K562 (cell line): ENCODE data around the gene KIAA1614. TPM values are rescaled to one million over a fixed set of nuclear protein-coding genes. Genes with fewer than 3 reads are reported as not detected.

Source experiments
- ASH1L ChIP-seq: fragments of 450-650 bp; IDR thresholded peaks from 2 replicates; pipeline ENCODE4 v1.6.1; 2018; ENCODE audit warnings: borderline replicate concordance, mild to moderate bottlenecking, low read depth; ENCODE audit not compliant: partially characterized antibody
- CCNT2 ChIP-seq: IDR thresholded peaks from 2 replicates; pipeline ENCODE4 v1.6.1; 2011; ENCODE audit warnings: borderline replicate concordance, low read depth, mild to moderate bottlenecking, moderate library complexity, mixed read lengths, low read length; ENCODE audit not compliant: insufficient read length; ENCODE audit errors: extremely low read depth
- CHAMP1 ChIP-seq: fragments of 450-650 bp; IDR thresholded peaks from 2 replicates; pipeline ENCODE4 v1.6.1; 2016; ENCODE audit warnings: mild to moderate bottlenecking
- ELF1 ChIP-seq: fragments of 200-800 bp; sonication (Bioruptor generic); IDR thresholded peaks from 2 replicates; pipeline ENCODE4 v1.6.1; 2016; ENCODE audit warnings: missing genetic modification characterization, missing compliant biosample characterization
- ESRRA ChIP-seq: fragments of 450-650 bp; IDR thresholded peaks from 2 replicates; pipeline ENCODE4 v1.6.1; 2014; ENCODE audit warnings: low read depth, mild to moderate bottlenecking, moderate library complexity, borderline replicate concordance
- FOXJ2 ChIP-seq: fragments of 200-800 bp; sonication (Bioruptor generic); IDR thresholded peaks from 2 replicates; pipeline ENCODE4 v1.6.1; 2016; ENCODE audit warnings: missing genetic modification characterization, missing compliant biosample characterization
- GABPB1 ChIP-seq: sonication (generic); formaldehyde crosslinking; IDR thresholded peaks from 2 replicates; pipeline ENCODE4 v1.8.0; 2022; ENCODE audit warnings: mild to moderate bottlenecking, missing genetic modification reagents
- GTF2A2 ChIP-seq: IDR thresholded peaks from 2 replicates; pipeline ENCODE4 v1.6.1; 2016; ENCODE audit warnings: mild to moderate bottlenecking, missing genetic modification characterization, missing compliant biosample characterization
- HDAC6 ChIP-seq: IDR thresholded peaks from 2 replicates; pipeline ENCODE4 v1.6.1; 2012; ENCODE audit warnings: low read depth, mild to moderate bottlenecking, control low read depth, inconsistent platforms, low read length, moderate library complexity
- KDM1A ChIP-seq, 2 experiments: fragments of 450-650 bp; IDR thresholded peaks; 2 replicates each; pipeline ENCODE4 v1.6.1; 2016; ENCODE audit warnings: mild to moderate bottlenecking in 2 of 2
- NR2C1 ChIP-seq, 2 experiments: fragments of 450-650 bp; IDR thresholded peaks; 2 replicates each; pipeline ENCODE4 v1.6.1; 2017; ENCODE audit warnings: mild to moderate bottlenecking in 2 of 2, antibody characterized with exemption in 1 of 2, inconsistent platforms in 1 of 2, missing compliant biosample characterization in 1 of 2, missing genetic modification characterization in 1 of 2
- PKNOX1 ChIP-seq: fragments of 450-650 bp; IDR thresholded peaks from 2 replicates; pipeline ENCODE4 v1.6.1; 2016
- RBM22 ChIP-seq: fragments of 200-400 bp; formaldehyde crosslinking; IDR thresholded peaks from 2 replicates; pipeline ENCODE4 v1.6.1; 2018; ENCODE audit warnings: low read length, low read depth; ENCODE audit not compliant: poor library complexity, severe bottlenecking
- RBM34 ChIP-seq: fragments of 200-400 bp; formaldehyde crosslinking; IDR thresholded peaks from 2 replicates; pipeline ENCODE4 v1.6.1; 2018; ENCODE audit warnings: low read length, borderline replicate concordance; ENCODE audit not compliant: insufficient read depth
- SP1 ChIP-seq: sonication (generic); formaldehyde crosslinking; IDR thresholded peaks from 2 replicates; pipeline ENCODE4 v1.8.1; 2022; ENCODE audit warnings: mild to moderate bottlenecking, missing genetic modification reagents
- TBP ChIP-seq: optimal IDR thresholded peaks from 2 replicates; pipeline ENCODE3; 2011; ENCODE audit warnings: low read depth, low read length, improper control_type of control experiment
- THRA ChIP-seq: fragments of 450-650 bp; IDR thresholded peaks from 2 replicates; pipeline ENCODE4 v1.6.1; 2017; ENCODE audit warnings: mild to moderate bottlenecking, moderate library complexity
- ZBTB12 ChIP-seq: fragments of 250-450 bp; sonication (Bioruptor Pico); IDR thresholded peaks from 2 replicates; pipeline ENCODE4 v1.4.0; 2020
- ZEB2 ChIP-seq: fragments of 450-650 bp; IDR thresholded peaks from 2 replicates; pipeline ENCODE4 v1.6.1; 2016
- ZNF212 ChIP-seq: fragments of 450-650 bp; formaldehyde crosslinking; IDR thresholded peaks from 2 replicates; pipeline ENCODE4 v1.4.0; 2020; ENCODE audit warnings: mild to moderate bottlenecking
- ZNF764 ChIP-seq: fragments of 250-450 bp; sonication (Bioruptor Pico); IDR thresholded peaks from 2 replicates; pipeline ENCODE4 v1.4.0; 2020; ENCODE audit warnings: low read depth, mild to moderate bottlenecking, moderate library complexity
- polyA plus RNA-seq, 8 experiments: library from polyadenylated mRNA; depleted of rRNA in 4 of 8; stranded (reverse) in 5 of 8; unstranded in 3 of 8; fragments of >200 nt; fragmentation: Nextera tagmentation in 2 of 8; fragmentation: Illumina TruSeq in 1 of 8; extraction: Ambion mirVana in 2 of 8; extraction: Trizol in 1 of 8; gene quantifications; 2 replicates each; pipeline versions ENCODE4 v1.2.1 to v1.2.3, GENCODE V29; 2011 to 2014; ENCODE audit warnings: inconsistent platforms in 1 of 8, missing spikeins in 1 of 8
- total RNA-seq, 7 experiments: library from RNA; depleted of rRNA in 6 of 7; stranded (reverse); fragments of >200 nt in 6 of 7; fragmentation: Illumina TruSeq in 2 of 7; extraction: Trizol in 2 of 7; gene quantifications; 2 replicates each; pipeline versions ENCODE4 v1.2.1 to v1.2.3, GENCODE V29; 2011 to 2021; ENCODE audit warnings: low replicate concordance in 1 of 7

KIAA1614 gene
- total and polyA plus RNA-seq, 9 of the 15 experiments (the other 6 are each of a cell fraction or from before 2014, with no cell fraction given): 0.01 to 1.1 (median 0.15) TPM; not detected in 1

GRCh38 chr1:180970333-180971079, 57.8 kb downstream of the KIAA1614 start (continued):
- TF ChIP-seq PKNOX1 (peak; percentile 70), FOXJ2 (tag) (0 out of 2 replicates have a peak, but pooled peaks have one; percentile 26), ZNF764 (CRISPR knock-in tag) (no peak), ZBTB12 (CRISPR knock-in tag) (0 out of 2 replicates have a peak, but pooled peaks have one; percentile 19), RBM34 (no peak), KDM1A (IDR thresholded peaks at IDR 0.05) (peak; percentile 90 to 91), GTF2A2 (tag) (no peak), ZEB2 (peak; percentile 57; the same call in 1 of the 2 replicates), RBM22 (no peak), ASH1L (no peak), ESRRA (peak; percentile 97), HDAC6 (no peak), ELF1 (peak; percentile 65), ZNF212 (CRISPR knock-in tag) (no peak), TBP (no peak), CCNT2 (peak; percentile 9), SP1 (CRISPR knock-in tag) (no peak), CHAMP1 (no peak), NR2C1 (IDR thresholded peaks at IDR 0.05) (peak; percentile 27; the same call in 1 of the 2 replicates), NR2C1 (tag; IDR thresholded peaks at IDR 0.05) (peak; percentile 76), THRA (no peak), GABPB1 (CRISPR knock-in tag) (no peak)
